GM23338 (cell line): Measurements from ENCODE around the gene GDPD4. TPM values are rescaled to one million over a fixed set of nuclear protein-coding genes. Genes with fewer than 3 reads are reported as not detected.

Experiments
- ATAC-seq: fragments of 200-7000 bp; cut with Tn5 transposase; 3 replicates; pipeline ENCODE4 v1.9.1; 2020
- DNase-seq: peaks from one replicate; pipeline ENCODE4 v3.0.0-alpha.2; 2015; ENCODE audit warnings: low spot score
- H2AFZ ChIP-seq: fragments of 200-600 bp; sonication (generic); 2 replicates; pipeline ENCODE4 v1.8.0; 2016; ENCODE audit warnings: antibody characterized with exemption, mild to moderate bottlenecking, moderate library complexity
- H3F3A ChIP-seq: fragments of 200-600 bp; sonication (generic); replicated peaks from 2 replicates; pipeline ENCODE4 v1.8.0; 2017; ENCODE audit warnings: antibody characterized with exemption, mixed run types, low read depth
- H3K27ac ChIP-seq: fragments of 200-600 bp; sonication (generic); 2 replicates; pipeline ENCODE4 v1.6.1; 2016; ENCODE audit warnings: low read depth
- H3K27me3 ChIP-seq: fragments of 200-600 bp; sonication (generic); 2 replicates; pipeline ENCODE4 v1.8.0; 2016; ENCODE audit warnings: mild to moderate bottlenecking, mixed run types, moderate library complexity; ENCODE audit not compliant: insufficient read depth
- H3K36me3 ChIP-seq: fragments of 200-600 bp; sonication (generic); 2 replicates; pipeline ENCODE4 v1.8.0; 2016; ENCODE audit warnings: mild to moderate bottlenecking; ENCODE audit not compliant: insufficient read depth
- H3K4me1 ChIP-seq: fragments of 200-600 bp; sonication (generic); 2 replicates; pipeline ENCODE4 v1.8.0; 2016; ENCODE audit warnings: mild to moderate bottlenecking, moderate library complexity; ENCODE audit not compliant: insufficient read depth
- H3K4me2 ChIP-seq: fragments of 200-600 bp; sonication (generic); 2 replicates; pipeline ENCODE4 v1.7.1; 2017; ENCODE audit warnings: mixed run types
- H3K4me3 ChIP-seq: fragments of 200-600 bp; sonication (generic); 2 replicates; pipeline ENCODE4 v1.6.1; 2016; ENCODE audit warnings: mixed run types
- H3K79me2 ChIP-seq: fragments of 200-600 bp; sonication (generic); replicated peaks from 2 replicates; pipeline ENCODE4 v1.8.0; 2017; ENCODE audit warnings: mild to moderate bottlenecking; ENCODE audit not compliant: insufficient read depth
- H3K9me2 ChIP-seq: fragments of 200-600 bp; sonication (generic); 2 replicates; pipeline ENCODE4 v1.8.0; 2017; ENCODE audit not compliant: insufficient read depth
- H4K20me1 ChIP-seq: fragments of 200-600 bp; sonication (generic); replicated peaks from 2 replicates; pipeline ENCODE4 v1.8.0; 2017; ENCODE audit warnings: mild to moderate bottlenecking; ENCODE audit not compliant: insufficient read depth
- H3K27ac Mint-ChIP-seq: 2 replicates; pipeline ENCODE4 v1.8.0; 2020; ENCODE audit warnings: inconsistent platforms, mild to moderate bottlenecking, moderate library complexity, mixed read lengths
- H3K27me3 Mint-ChIP-seq: 3 replicates; pipeline ENCODE4 v1.8.0; 2022; ENCODE audit warnings: low read depth, mild to moderate bottlenecking, moderate library complexity, mixed read lengths, inconsistent platforms; ENCODE audit not compliant: insufficient read depth, poor library complexity
- H3K36me3 Mint-ChIP-seq: 3 replicates; pipeline ENCODE4 v1.8.0; 2021; ENCODE audit warnings: low read depth, mild to moderate bottlenecking, inconsistent platforms, moderate library complexity, mixed read lengths
- H3K4me1 Mint-ChIP-seq: 3 replicates; pipeline ENCODE4 v1.8.0; 2020; ENCODE audit warnings: mild to moderate bottlenecking, inconsistent platforms, mixed read lengths
- H3K4me3 Mint-ChIP-seq: 3 replicates; pipeline ENCODE4 v1.8.0; 2021; ENCODE audit warnings: moderate library complexity, mild to moderate bottlenecking, inconsistent platforms, mixed read lengths
- H3K9me3 Mint-ChIP-seq: 3 replicates; pipeline ENCODE4 v1.8.0; 2020; ENCODE audit warnings: moderate library complexity, mild to moderate bottlenecking, inconsistent platforms, mixed read lengths
- CREB1 ChIP-seq: fragments of 250-450 bp; sonication (Bioruptor Pico); IDR thresholded peaks from 2 replicates; pipeline ENCODE4 v1.5.0; 2020; ENCODE audit warnings: low read depth, mild to moderate bottlenecking, moderate library complexity
- ETS1 ChIP-seq: IDR thresholded peaks from 2 replicates; pipeline ENCODE4 v1.6.1; 2016; ENCODE audit warnings: antibody characterized with exemption
- EZH2 ChIP-seq: fragments of 200-600 bp; sonication (generic); IDR thresholded peaks from one replicate; pipeline ENCODE4 v1.8.0; 2017; ENCODE audit warnings: antibody characterized with exemption, mild to moderate bottlenecking, low read depth; ENCODE audit not compliant: unreplicated experiment
- EZH2phosphoT487 ChIP-seq: fragments of 200-600 bp; sonication (generic); IDR thresholded peaks from one replicate; pipeline ENCODE4 v1.8.1; 2018; ENCODE audit warnings: antibody characterized with exemption; ENCODE audit not compliant: unreplicated experiment
- NANOG ChIP-seq: IDR thresholded peaks from 2 replicates; pipeline ENCODE4 v1.6.1; 2016; ENCODE audit warnings: antibody characterized with exemption, borderline replicate concordance
- POLR2AphosphoS5 ChIP-seq: IDR thresholded peaks from 2 replicates; pipeline ENCODE4 v1.6.1; 2016; ENCODE audit warnings: antibody characterized with exemption, low read depth
- REST ChIP-seq: IDR thresholded peaks from one replicate; pipeline ENCODE4 v1.6.1; 2018; ENCODE audit warnings: antibody characterized with exemption; ENCODE audit not compliant: unreplicated experiment
- ZNF114 ChIP-seq: fragments of 250-450 bp; sonication (Bioruptor Pico); IDR thresholded peaks from 2 replicates; pipeline ENCODE4 v1.5.0; 2020; ENCODE audit warnings: mild to moderate bottlenecking, moderate library complexity
- ZNF331 ChIP-seq: fragments of 250-450 bp; sonication (Bioruptor Pico); IDR thresholded peaks from 2 replicates; pipeline ENCODE4 v1.5.0; 2020; ENCODE audit warnings: low read depth, mild to moderate bottlenecking, moderate library complexity
- polyA plus RNA-seq: library from polyadenylated mRNA; unstranded; fragments of >200 nt; fragmentation: Nextera tagmentation; extraction: Ambion mirVana; gene quantifications from 2 replicates; pipeline ENCODE4 v1.2.1, GENCODE V29; 2016
- total RNA-seq: library from RNA; depleted of rRNA; stranded (reverse); fragments of >200 nt; shearing (Covaris generic); gene quantifications from 2 replicates; pipeline ENCODE4 v1.2.3, GENCODE V29; 2014
- TF ChIP-seq, protein P1 (sequence below), 2 experiments: fragments of 200-600 bp in 1 of 2; sonication (generic) in 1 of 2; conservative IDR thresholded peaks; 2 replicates each; pipeline versions ENCODE4 v1.5.1 to v1.6.1; 2016 to 2017; ENCODE audit warnings: antibody characterized with exemption in 2 of 2, low read depth in 2 of 2, mild to moderate bottlenecking in 2 of 2, moderate library complexity in 1 of 2

Gene GDPD4
- total and polyA plus RNA-seq, 2 experiments from 2014 or later = not detected

DNA sequence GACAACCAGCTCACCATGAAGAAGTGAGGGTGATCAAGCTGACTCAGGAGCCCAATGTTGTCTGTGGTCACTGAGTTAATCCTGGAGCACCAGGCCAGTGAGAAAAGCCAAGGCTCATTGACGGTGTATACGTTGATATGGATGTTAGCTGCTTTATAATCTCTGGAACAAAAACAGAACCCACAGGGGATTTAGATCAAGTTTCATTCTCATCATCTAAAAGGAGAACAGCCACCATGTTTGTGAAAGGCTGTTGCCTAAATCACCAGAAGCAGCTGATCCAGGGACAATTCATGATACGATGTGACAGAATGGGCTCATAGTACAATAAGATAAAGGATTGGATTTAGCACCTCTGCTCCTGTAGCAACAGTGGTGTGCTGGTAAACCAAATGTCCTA, 68.5 kb downstream of the GDPD4 start:
- TF ChIP-seq POLR2AphosphoS5 (no peak), EZH2phosphoT487 (no peak), ETS1 (no peak), NANOG (no peak), REST (no peak), ZNF114 (CRISPR knock-in tag) (no peak)
- TF ChIP-seq, protein P1, sequence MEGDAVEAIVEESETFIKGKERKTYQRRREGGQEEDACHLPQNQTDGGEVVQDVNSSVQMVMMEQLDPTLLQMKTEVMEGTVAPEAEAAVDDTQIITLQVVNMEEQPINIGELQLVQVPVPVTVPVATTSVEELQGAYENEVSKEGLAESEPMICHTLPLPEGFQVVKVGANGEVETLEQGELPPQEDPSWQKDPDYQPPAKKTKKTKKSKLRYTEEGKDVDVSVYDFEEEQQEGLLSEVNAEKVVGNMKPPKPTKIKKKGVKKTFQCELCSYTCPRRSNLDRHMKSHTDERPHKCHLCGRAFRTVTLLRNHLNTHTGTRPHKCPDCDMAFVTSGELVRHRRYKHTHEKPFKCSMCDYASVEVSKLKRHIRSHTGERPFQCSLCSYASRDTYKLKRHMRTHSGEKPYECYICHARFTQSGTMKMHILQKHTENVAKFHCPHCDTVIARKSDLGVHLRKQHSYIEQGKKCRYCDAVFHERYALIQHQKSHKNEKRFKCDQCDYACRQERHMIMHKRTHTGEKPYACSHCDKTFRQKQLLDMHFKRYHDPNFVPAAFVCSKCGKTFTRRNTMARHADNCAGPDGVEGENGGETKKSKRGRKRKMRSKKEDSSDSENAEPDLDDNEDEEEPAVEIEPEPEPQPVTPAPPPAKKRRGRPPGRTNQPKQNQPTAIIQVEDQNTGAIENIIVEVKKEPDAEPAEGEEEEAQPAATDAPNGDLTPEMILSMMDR (conservative IDR thresholded peaks at IDR 0.05; ENCODE audit: low read depth in 2 of 2) = no peak
- DNase-seq (no peak), ATAC-seq (no peak)
- Histone ChIP-seq H3F3A (no peaks in the 10 kb centered on the region), H3K79me2 (no peaks in the 10 kb centered on the region), H3K4me1 (no peaks in the 10 kb centered on the region), H3K9me2 (no peaks in the 10 kb centered on the region), H3K27me3 (no peaks in the 10 kb centered on the region), H4K20me1 (no peaks in the 10 kb centered on the region), H3K36me3 (no peaks in the 10 kb centered on the region), H3K27ac (no peak overlapping the region), H3K4me2 (no peak overlapping the region), H2AFZ (peak overlapping the region; percentile 39; the same call in 1 of the 2 replicates), H3K4me3 (no peak overlapping the region)
- Mint-ChIP-seq H3K4me3 (no peak overlapping the region), H3K36me3 (no peaks in the 10 kb centered on the region), H3K9me3 (no peaks in the 10 kb centered on the region), H3K27me3 (peaks cover 1% of the 10 kb centered on the region), H3K4me1 (no peaks in the 10 kb centered on the region), H3K27ac (no peak overlapping the region)

GRCh38 chr11:77232242-77232641, 69.2 kb downstream of the GDPD4 start:
- no peak overlapping the region for H2AFZ ChIP-seq
- no peaks in the 10 kb centered on the region for H3K4me1 ChIP-seq
- no peaks in the 10 kb centered on the region for H3K4me1 Mint-ChIP-seq
- no peaks in the 10 kb centered on the region for H3K27me3 ChIP-seq
- H3K9me2 ChIP-seq = no peaks in the 10 kb centered on the region
- no peaks in the 10 kb centered on the region for H3K36me3 Mint-ChIP-seq
- H3K9me3 Mint-ChIP-seq = no peaks in the 10 kb centered on the region
- no peaks in the 10 kb centered on the region for H3F3A ChIP-seq
- H3K79me2 ChIP-seq = no peaks in the 10 kb centered on the region
- H3K4me3 Mint-ChIP-seq = no peak overlapping the region
- no peaks in the 10 kb centered on the region for H3K36me3 ChIP-seq
- ATAC-seq (no peak), DNase-seq (no peak)
- H4K20me1 ChIP-seq = no peaks in the 10 kb centered on the region
- no peak overlapping the region for H3K27ac Mint-ChIP-seq
- TF ChIP-seq EZH2phosphoT487 = no peak
- no peak for TF ChIP-seq NANOG
- no peak for TF ChIP-seq CREB1 (CRISPR knock-in tag)
- TF ChIP-seq ZNF331 (CRISPR knock-in tag) = no peak
- TF ChIP-seq, protein P1 (conservative IDR thresholded peaks at IDR 0.05; ENCODE audit: low read depth in 2 of 2) = no peak
- TF ChIP-seq EZH2 = no peak
- no peak overlapping the region for H3K4me3 ChIP-seq
- H3K27me3 Mint-ChIP-seq = peaks cover 1% of the 10 kb centered on the region
- no peak overlapping the region for H3K27ac ChIP-seq
- H3K4me2 ChIP-seq = no peak overlapping the region
